Measurements from ENCODE around the gene ZNF485. TPM values are rescaled to one million over a fixed set of nuclear protein-coding genes. Genes with fewer than 3 reads are reported as not detected.
"Not testable (repeated sequence)": the region's sequence is repeated elsewhere in the genome, so short reads cannot be mapped to it uniquely, and the experiment has no call there.

Gene ZNF485
- total RNA-seq, 1 experiment from 2014 or later: 7.3 TPM

- TF ChIP-seq CTCF (IDR thresholded peaks at IDR 0.05; ENCODE audit: insufficient read depth in 1 of 2, low read depth in 1 of 2, low read length in 1 of 2, severe bottlenecking in 1 of 2, unreplicated experiment in 1 of 2): no peak
- no peaks in the 10 kb centered on the region for H3K27me3 ChIP-seq (replicated peaks; ENCODE audit: control insufficient read depth, insufficient read depth, low read length)
- no peak overlapping the region for H3K4me3 ChIP-seq (ENCODE audit: low read depth, low read length)
- Mint-ChIP-seq H3K9me3 (ENCODE audit: unreplicated experiment) (peaks cover 9% of the 10 kb centered on the region), H3K4me1 (ENCODE audit: low read depth, unreplicated experiment) (peaks cover 9% of the 10 kb centered on the region), H3K4me3 (ENCODE audit: unreplicated experiment) (no peak overlapping the region), H3K27ac (ENCODE audit: unreplicated experiment) (no peak overlapping the region), H3K27me3 (ENCODE audit: insufficient read depth, unreplicated experiment) (peaks cover 4% of the 10 kb centered on the region), H3K36me3 (ENCODE audit: insufficient read depth, unreplicated experiment) (no peaks in the 10 kb centered on the region)
- POLR2A ChIA-PET: no interaction called here
- DNase-seq: no peak
- H3K36me3 ChIP-seq (ENCODE audit: control insufficient read depth, insufficient read depth, low read length): no peaks in the 10 kb centered on the region
- peaks cover 4% of the 10 kb centered on the region; the same call in 1 of the 2 replicates for H3K9me3 ChIP-seq
- no TSS peak for BruUV-seq (replicated peaks)
- intact Hi-C loops (cut with micrococcal nuclease; ENCODE audit: unreplicated experiment): no loop called here
- CTCF ChIA-PET: no interaction called here
- H3K4me1 ChIP-seq: peaks cover 15% of the 10 kb centered on the region
Measured at GRCh38 chr10:43584051-43584450, 22.2 kb upstream of the ZNF485 start.

GRCh38 chr10:43585046-43585445, 21.2 kb upstream of the ZNF485 start:
- Mint-ChIP-seq H3K4me3 (ENCODE audit: unreplicated experiment) (no peak overlapping the region), H3K27ac (ENCODE audit: unreplicated experiment) (no peak overlapping the region), H3K36me3 (ENCODE audit: insufficient read depth, unreplicated experiment) (no peaks in the 10 kb centered on the region), H3K4me1 (ENCODE audit: low read depth, unreplicated experiment) (peaks cover 9% of the 10 kb centered on the region), H3K9me3 (ENCODE audit: unreplicated experiment) (peaks cover 9% of the 10 kb centered on the region), H3K27me3 (ENCODE audit: insufficient read depth, unreplicated experiment) (peaks cover 4% of the 10 kb centered on the region)
- no peaks in the 10 kb centered on the region for H3K36me3 ChIP-seq (ENCODE audit: control insufficient read depth, insufficient read depth, low read length)
- no peak for DNase-seq
- peaks cover 4% of the 10 kb centered on the region; the same call in 1 of the 2 replicates for H3K9me3 ChIP-seq
- H3K27me3 ChIP-seq (replicated peaks; ENCODE audit: control insufficient read depth, insufficient read depth, low read length): no peaks in the 10 kb centered on the region
- TF ChIP-seq CTCF (IDR thresholded peaks at IDR 0.05; ENCODE audit: insufficient read depth in 1 of 2, low read depth in 1 of 2, low read length in 1 of 2, severe bottlenecking in 1 of 2, unreplicated experiment in 1 of 2): no peak
- ChIA-PET POLR2A (interaction anchor here (0.5 kb wide), 1 partner anchor 23 kb away, joined by 3 read pairs; no protein-coding TSS in a partner anchor), CTCF (no interaction called here)
- H3K4me3 ChIP-seq (ENCODE audit: low read depth, low read length): no peak overlapping the region
- peaks cover 15% of the 10 kb centered on the region for H3K4me1 ChIP-seq
- BruUV-seq (replicated peaks): no TSS peak
- intact Hi-C loops (cut with micrococcal nuclease; ENCODE audit: unreplicated experiment): no loop called here

- Mint-ChIP-seq H3K36me3 (ENCODE audit: insufficient read depth, unreplicated experiment) (no peaks in the 10 kb centered on the region), H3K9me3 (ENCODE audit: unreplicated experiment) (peaks cover 9% of the 10 kb centered on the region), H3K4me1 (ENCODE audit: low read depth, unreplicated experiment) (peaks cover 9% of the 10 kb centered on the region), H3K4me3 (ENCODE audit: unreplicated experiment) (no peak overlapping the region), H3K27me3 (ENCODE audit: insufficient read depth, unreplicated experiment) (no peaks in the 10 kb centered on the region), H3K27ac (ENCODE audit: unreplicated experiment) (peak overlapping the region; percentile 2)
- POLR2A ChIA-PET: interaction anchor here (0.6 kb wide), 1 partner anchor 12 kb away, joined by 4 read pairs; the partner anchor contains the start of gene ZNF239
- Histone ChIP-seq H3K36me3 (ENCODE audit: control insufficient read depth, insufficient read depth, low read length) (no peaks in the 10 kb centered on the region), H3K4me3 (ENCODE audit: low read depth, low read length) (no peak overlapping the region), H3K27me3 (replicated peaks; ENCODE audit: control insufficient read depth, insufficient read depth, low read length) (no peaks in the 10 kb centered on the region), H3K9me3 (peaks cover 7% of the 10 kb centered on the region), H3K4me1 (peaks cover 15% of the 10 kb centered on the region)
- no peak for TF ChIP-seq CTCF (IDR thresholded peaks at IDR 0.05; ENCODE audit: insufficient read depth in 1 of 2, low read depth in 1 of 2, low read length in 1 of 2, severe bottlenecking in 1 of 2, unreplicated experiment in 1 of 2)
- CTCF ChIA-PET: interaction anchor here (0.6 kb wide), 1 partner anchor 12 kb away, joined by 3 read pairs; no protein-coding TSS in a partner anchor
- no TSS peak for BruUV-seq (replicated peaks)
- intact Hi-C loops (cut with micrococcal nuclease; ENCODE audit: unreplicated experiment): no loop called here
- peak; percentile 39 to 67 for DNase-seq
Measured at GRCh38 chr10:43585981-43586729, 20.1 kb upstream of the ZNF485 start.

- H3K4me3 Mint-ChIP-seq (ENCODE audit: unreplicated experiment); DNase-seq; BruUV-seq (replicated peaks); H3K36me3 ChIP-seq (ENCODE audit: control insufficient read depth, insufficient read depth, low read length); H3K27me3 ChIP-seq (replicated peaks; ENCODE audit: control insufficient read depth, insufficient read depth, low read length); H3K27me3 Mint-ChIP-seq (ENCODE audit: insufficient read depth, unreplicated experiment); H3K36me3 Mint-ChIP-seq (ENCODE audit: insufficient read depth, unreplicated experiment); H3K4me1 Mint-ChIP-seq (ENCODE audit: low read depth, unreplicated experiment); H3K4me3 ChIP-seq (ENCODE audit: low read depth, low read length); intact Hi-C loops (cut with micrococcal nuclease; ENCODE audit: unreplicated experiment): not testable (repeated sequence)
- peaks cover 15% of the 10 kb centered on the region for H3K9me3 Mint-ChIP-seq (ENCODE audit: unreplicated experiment)
- Histone ChIP-seq H3K4me1 (peaks cover 15% of the 10 kb centered on the region), H3K9me3 (peaks cover 12% of the 10 kb centered on the region)
- peak overlapping the region; percentile 2 for H3K27ac Mint-ChIP-seq (ENCODE audit: unreplicated experiment)
- ChIA-PET CTCF (interaction anchor here (0.6 kb wide), 1 partner anchor 13 kb away, joined by 3 read pairs; no protein-coding TSS in a partner anchor), POLR2A (interaction anchor here (0.6 kb wide), 1 partner anchor 13 kb away, joined by 4 read pairs; the partner anchor contains the start of gene ZNF239)
Measured at GRCh38 chr10:43586730-43587115, 19.5 kb upstream of the ZNF485 start.
